NCI-H526 treated with DMSO at 0.1 percent for 48 hours (cell line): ENCODE data around the gene PTPMT1.
"Not testable (repeated sequence)": the region's sequence is repeated elsewhere in the genome, so short reads cannot be mapped to it uniquely, and the experiment has no call there.

ENCODE experiments used
- DNase-seq: peaks from one replicate; lab custom pipeline; 2025; lab: John Stamatoyannopoulos, UW

The PTPMT1 gene

GRCh38 chr11:47550288-47551047, 14.9 kb upstream of the PTPMT1 start:
- DNase-seq: no peak

DNA sequence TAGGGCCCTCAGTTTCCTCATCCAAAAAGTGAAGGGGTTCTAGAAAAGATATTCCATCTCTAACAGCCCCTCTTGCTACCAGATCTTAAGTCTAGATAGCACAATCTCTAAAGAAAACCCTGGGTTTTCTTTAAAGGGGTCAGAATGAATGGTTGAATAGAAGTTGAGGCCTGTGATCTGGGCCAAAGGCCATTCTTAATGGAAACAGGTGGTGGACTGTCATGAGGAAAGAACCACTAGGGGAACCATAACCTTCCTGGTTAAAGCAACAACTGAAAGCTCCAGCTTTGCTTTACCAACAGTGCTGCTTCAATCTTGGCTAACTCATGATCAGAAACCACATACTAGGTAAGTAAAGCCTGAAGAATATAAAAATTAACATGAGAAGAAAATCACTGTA, 14.3 kb upstream of the PTPMT1 start:
- DNase-seq: no peak

DNA sequence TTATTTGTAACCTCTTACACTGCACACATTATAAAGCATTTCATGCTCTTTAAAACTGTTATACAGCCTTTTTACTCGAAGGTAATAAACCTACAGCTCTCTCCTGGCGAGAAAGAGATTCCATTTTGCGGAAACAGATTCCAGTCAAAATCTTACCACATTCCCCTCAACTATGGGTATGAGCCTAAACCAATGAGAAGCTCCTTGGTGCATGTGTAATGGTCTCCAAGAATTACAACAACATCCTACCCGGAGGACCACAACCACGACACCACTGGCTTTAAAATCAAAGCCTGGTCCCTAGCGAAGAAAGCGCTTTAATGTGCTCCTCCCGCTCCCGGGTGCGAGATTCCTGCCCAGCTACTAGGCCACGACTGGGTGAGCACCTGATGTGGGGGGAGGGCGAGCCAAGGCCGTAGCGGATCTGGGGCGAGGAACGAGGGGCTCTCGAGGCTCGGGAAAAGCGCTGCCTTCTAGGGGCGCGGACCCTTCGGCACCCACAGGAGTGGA, 13.3 kb upstream of the PTPMT1 start:
- peak; percentile 33 for DNase-seq

GRCh38 chr11:47552566-47553405, 12.6 kb upstream of the PTPMT1 start, which contains the start of gene CELF1:
Gene CELF1, minus strand, starts transcription at chr11:47553132. Its CDS starts 53,609 bp downstream, at chr11:47499523.
- DNase-seq: peak; percentile 94

- DNase-seq: peak; percentile 94
These were observed 12.0 kb upstream of the PTPMT1 start for GRCh38 chr11:47553406-47553743.

- DNase-seq: not testable (repeated sequence)
These were observed 8.4 kb upstream of the PTPMT1 start for GRCh38 chr11:47557004-47557403.

DNA sequence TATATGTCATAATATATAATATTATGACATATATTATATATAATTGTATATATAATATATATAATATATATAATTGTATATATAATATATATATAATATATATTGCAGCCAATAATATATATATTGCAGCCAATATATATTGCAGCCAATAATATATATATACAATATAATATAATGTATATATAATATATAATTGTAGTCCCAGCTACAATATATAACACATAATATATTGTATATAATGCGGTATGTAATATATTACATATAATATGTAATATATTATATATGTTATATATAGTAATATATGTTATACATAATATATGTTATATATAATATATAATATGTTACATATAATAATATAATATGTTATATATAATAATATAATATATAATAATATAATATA, 6.7 kb upstream of the PTPMT1 start:
- no peak for DNase-seq

DNA sequence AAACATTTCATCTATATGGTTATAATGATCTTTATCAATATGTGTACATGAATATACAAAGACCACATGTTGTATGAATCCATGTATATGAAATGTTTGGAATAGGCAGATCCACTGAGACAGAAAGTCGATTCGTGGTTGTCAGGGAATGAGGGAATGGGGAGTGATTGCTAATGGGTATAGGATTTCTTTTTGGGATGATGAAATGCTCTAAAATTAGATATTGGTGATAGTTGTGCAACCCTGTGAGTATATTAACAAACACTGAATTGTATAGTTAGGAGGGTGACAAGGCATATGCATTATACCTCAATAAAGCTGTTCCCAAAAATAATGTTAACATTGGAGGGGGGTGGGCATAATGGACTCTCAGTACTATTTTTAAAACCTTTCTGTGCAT, 5.0 kb upstream of the PTPMT1 start:
- no peak for DNase-seq

DNA sequence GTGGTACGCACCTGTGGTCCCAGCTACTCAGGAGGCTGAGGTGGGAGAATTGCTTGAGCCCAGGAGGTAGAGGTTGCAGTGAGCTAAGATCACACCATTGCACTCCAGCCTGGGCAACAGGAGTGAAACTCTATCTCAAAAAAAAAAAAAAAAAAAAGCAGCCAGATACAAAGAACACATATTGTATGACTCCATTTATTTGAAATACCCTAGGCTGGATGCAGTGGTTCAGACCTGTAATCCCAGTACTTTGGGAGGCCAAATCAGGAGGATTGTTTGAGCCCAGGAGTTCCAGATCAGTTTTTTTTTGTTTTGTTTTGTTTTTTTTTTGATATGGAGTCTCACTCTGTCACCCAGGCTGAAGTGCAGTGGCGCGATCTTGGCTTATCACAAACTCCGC, 3.0 kb upstream of the PTPMT1 start:
- DNase-seq: not testable (repeated sequence)

GRCh38 chr11:47564366-47564765, 1.0 kb upstream of the PTPMT1 start:
- DNase-seq: not testable (repeated sequence)

GRCh38 chr11:47564933-47565339, 463 bp upstream of the PTPMT1 start:
- no peak for DNase-seq

- peak; percentile 30 for DNase-seq
These were observed 825 bp downstream of the PTPMT1 start for GRCh38 chr11:47566149-47566698.

GRCh38 chr11:47569646-47570045, 4.2 kb downstream of the PTPMT1 start:
- no peak for DNase-seq

DNA sequence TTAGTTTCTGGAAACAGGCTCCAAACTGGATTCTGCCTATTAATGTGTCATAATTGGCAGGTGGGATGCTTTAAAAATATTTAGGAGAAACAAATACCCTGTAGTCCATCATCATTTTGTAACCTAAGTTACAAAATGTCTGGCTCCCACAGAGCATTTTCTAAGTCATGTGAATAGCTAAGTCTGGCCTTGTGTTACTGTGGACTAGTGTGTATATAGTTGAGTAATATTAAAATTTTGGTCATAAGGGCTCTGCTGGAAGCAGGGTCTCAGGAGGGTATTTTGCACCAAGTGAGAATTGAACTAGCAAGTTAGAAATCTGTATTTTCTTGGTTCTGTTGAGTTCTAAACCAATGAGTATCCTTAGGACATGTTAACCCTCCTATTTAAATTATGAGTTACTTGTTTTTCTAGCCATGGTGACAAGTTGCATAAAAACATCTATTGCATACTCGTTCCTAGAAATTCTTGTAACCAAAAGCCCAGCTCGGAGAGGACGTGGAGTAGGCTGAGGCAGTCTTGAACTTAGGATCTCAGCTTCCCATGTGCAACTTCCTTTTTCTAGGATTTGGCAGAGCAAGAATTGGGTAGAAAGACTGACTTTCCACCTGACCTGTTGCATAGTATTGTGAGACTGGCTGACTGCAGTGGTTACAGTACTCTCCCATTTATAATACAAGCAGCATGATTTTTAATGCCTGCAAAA, 5.4 kb downstream of the PTPMT1 start:
- no peak for DNase-seq

GRCh38 chr11:47571357-47571729, 5.9 kb downstream of the PTPMT1 start:
- DNase-seq: no peak

DNA sequence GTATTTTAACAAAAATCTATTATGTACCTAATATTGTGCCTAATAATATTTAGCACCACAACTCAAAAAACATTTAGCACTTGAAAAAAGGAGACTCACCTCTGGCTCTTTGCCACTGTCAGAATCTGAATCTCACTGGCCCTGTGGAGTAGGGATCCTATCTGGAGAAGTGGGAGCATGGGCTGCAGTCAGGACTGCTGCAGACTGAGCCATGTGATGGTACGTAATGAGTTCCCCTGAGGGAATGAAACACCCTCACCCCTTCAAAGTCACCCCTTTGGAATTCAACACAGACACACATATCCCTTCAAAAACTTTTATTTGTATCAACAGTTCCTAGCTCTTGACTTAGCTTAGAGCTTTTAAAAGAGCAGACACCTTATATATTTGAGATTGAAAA, 6.5 kb downstream of the PTPMT1 start:
- DNase-seq: no peak

DNA sequence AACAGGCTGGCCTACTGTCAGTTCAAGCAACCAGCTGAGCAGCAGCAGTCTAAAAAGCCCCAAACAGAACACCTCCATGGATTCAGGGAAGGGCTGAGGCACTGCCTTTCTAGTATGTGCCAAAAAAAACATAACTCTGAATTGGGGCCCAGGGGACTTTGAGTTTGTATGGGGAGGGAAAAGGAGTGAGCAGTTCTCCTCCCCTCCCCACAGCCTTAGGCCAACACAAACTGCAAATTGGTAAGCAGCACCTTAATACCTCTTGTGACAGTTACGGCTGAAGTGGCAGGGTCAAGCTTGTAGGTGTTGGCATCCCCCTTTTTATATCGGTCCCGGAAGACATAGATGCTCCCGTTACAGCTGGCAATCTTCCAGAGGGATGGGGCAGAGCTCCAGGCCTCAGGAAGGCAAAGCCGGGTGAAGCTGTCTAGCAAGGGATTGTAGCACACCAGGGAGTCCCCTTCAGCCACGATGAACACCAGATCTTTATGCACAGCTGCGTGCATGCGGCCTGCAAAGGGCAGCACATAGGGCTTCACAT, 7.4 kb downstream of the PTPMT1 start:
- no peak for DNase-seq

- no peak for DNase-seq
These were observed 7.9 kb downstream of the PTPMT1 start for GRCh38 chr11:47573321-47573720.

GRCh38 chr11:47577460-47578041, 12.2 kb downstream of the PTPMT1 start:
- no peak for DNase-seq

DNA sequence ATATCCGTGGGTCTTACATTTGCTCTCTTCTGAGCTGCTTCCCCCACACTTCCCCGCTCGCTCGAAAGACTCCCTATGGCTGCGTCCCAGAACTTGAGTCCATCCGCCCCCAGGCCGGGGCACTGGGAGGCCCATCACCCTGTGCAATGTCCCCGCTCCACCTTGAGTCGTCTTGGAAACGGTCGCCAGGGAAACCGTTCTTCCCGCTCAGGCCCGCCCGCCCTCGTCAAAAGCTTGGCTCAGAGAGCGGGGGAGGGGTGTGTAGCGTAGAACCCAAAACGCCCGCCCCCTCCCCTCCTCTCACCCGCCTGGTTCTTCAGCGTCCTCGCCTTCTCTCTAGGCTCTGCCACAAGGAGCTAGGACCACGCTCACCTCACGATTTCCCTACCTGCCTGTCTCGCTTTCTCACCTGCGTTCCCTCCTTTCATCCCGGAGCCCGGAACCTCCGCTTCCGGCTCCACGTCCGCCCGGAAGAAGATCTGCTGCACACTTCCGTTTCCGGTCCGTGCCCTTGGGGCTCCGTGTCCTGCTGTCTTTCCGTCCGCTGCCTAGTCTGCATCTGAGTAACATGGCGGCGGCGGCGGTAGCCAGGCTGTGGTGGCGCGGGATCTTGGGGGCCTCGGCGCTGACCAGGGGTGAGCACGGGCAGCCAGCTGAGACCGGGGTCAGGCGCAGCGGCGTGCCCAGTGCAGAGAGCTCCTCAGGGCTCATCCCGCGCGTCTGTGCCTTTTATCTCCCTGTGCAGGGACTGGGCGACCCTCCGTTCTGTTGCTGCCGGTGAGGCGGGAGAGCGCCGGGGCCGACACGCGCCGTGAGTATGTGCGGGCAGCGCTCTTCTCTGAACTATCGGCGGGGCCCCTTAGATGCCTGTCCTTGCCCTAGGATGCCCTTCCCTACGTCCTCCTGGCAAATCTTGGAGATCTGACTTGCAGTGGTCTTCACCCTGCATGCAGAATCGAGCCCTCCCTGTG, 13.4 kb downstream of the PTPMT1 start, which contains the start of the genes KBTBD4 and NDUFS3:
TSS of gene KBTBD4 (minus strand) at position 447 of the 971 bp plus-strand sequence. CDS start at position 428, 19 bp downstream.
TSS of gene NDUFS3 (plus strand) at position 551 of the 971 bp plus-strand sequence. CDS start at position 569, 18 bp downstream.
- peak; percentile 95 for DNase-seq
